ENCODE results near the gene SLC4A2.

Gene SLC4A2

GRCh38 chr7:151099486-151100211 lies 40.3 kb downstream of the SLC4A2 start:
- no peak for DNase-seq

- DNase-seq: no peak
Observed at GRCh38 chr7:151100921-151101320, 41.5 kb downstream of the SLC4A2 start.

GRCh38 chr7:151101621-151102396 lies 42.4 kb downstream of the SLC4A2 start:
- DNase-seq: no peak

- DNase-seq: no peak
Observed at GRCh38 chr7:151102991-151103390, 43.6 kb downstream of the SLC4A2 start.

DNA sequence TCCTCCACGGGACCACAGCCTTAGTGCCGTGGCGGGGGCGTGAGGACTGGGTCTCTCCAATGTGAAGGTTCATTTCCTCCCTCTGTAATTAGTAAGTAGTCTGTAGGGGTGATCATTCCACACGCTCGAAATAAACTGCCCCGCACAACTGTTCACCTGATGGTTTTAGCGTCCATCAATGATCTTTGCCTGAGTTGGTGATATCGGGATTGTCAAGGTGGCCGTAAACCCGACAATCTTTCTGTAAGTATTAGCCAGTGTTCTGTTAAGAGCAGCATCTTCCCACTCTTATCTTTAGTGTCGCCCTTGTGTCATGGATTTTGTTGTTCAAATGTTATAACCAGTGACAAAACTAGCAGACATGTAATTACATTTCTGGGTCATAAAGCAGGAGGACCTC lies 44.6 kb downstream of the SLC4A2 start:
- DNase-seq: no peak

DNA sequence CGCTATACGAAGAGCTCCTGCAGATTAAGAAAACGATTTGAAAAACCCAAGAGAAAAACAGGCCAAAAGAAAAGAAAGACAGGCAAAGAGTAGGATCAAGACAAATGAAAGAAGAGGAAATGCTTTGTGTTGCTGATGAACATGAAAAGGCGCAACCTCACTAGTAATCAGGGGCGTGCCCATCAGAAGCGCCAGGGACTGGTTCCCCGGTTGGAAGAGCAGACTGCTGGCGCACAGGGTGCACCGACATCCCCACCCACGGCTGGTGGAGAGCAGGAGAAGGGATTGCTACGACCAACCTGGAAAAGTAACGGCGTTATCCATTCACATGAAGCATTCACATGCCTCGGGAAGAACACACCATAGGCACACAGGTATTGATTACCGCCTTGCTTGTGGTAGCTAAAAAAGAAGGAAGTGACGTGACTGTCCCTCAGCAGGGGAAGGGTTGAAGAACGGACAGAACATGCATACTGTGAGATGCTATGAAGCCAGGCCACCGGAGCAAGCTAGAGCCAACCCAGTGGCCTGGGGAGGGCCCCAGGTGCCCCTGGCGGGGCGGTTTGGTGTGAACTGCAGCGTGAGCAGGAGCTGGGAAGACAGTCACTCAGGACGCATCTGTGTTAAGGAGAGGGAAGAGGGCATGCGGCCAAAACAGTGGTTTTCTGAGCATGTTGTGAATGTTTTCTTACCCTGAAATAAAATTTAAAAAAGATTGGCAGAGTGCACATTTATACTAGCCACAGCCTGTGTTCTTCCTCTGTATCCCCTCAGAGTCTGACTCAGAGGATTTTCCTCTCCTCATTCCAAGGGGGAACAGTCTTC lies 45.2 kb downstream of the SLC4A2 start:
- no peak for DNase-seq

- no peak for DNase-seq
Observed at GRCh38 chr7:151107882-151108281, 48.5 kb downstream of the SLC4A2 start.

DNA sequence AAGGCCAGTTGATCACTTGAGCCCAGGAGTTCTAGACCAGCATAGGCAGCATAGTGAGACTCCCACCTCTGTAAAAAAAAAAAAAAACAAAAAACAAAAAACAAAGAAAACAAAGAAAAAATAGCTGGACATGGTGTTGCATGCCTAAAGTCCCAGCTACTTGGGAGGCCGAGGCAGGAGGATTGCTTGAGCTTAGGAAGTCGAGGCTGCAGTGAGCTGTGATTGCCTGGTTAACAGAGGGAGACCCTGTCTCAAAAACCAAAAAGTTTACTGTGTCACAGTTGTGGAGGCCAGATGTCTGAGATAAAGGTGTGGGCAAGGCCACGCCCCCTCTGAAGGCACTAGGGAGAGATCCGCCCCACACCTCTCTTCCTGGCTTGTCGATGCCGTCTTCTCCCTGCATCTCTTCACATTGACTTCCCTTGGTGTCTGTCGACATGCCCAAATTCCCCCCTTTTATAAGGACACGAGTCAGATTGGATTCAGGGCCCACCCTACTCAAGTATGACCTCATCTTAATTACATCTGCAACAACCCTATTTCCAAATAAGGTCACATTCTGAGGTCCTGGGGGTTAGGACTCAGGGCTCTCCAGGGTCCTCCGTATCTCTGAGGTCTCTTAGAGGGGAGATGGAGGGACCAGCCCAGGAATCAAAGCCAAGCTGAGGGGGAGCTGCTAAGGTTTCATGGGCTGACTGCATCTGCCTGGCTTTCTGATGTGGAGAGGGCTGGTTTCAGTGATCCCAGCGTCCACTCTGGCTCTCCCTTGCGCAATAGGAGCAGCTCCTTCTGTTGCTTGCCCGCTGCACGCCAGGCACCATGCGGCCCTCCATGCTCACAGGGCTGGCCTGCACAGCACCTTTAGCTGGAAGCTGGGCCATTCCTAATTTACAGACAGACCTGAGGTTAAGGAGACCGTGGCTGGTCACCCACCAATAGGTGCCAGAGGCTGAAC lies 50.0 kb downstream of the SLC4A2 start:
- DNase-seq: no peak

- DNase-seq: no peak
Observed at GRCh38 chr7:151110236-151110940, 51.0 kb downstream of the SLC4A2 start.

GRCh38 chr7:151110941-151111645 lies 51.7 kb downstream of the SLC4A2 start:
- no peak for DNase-seq

DNA sequence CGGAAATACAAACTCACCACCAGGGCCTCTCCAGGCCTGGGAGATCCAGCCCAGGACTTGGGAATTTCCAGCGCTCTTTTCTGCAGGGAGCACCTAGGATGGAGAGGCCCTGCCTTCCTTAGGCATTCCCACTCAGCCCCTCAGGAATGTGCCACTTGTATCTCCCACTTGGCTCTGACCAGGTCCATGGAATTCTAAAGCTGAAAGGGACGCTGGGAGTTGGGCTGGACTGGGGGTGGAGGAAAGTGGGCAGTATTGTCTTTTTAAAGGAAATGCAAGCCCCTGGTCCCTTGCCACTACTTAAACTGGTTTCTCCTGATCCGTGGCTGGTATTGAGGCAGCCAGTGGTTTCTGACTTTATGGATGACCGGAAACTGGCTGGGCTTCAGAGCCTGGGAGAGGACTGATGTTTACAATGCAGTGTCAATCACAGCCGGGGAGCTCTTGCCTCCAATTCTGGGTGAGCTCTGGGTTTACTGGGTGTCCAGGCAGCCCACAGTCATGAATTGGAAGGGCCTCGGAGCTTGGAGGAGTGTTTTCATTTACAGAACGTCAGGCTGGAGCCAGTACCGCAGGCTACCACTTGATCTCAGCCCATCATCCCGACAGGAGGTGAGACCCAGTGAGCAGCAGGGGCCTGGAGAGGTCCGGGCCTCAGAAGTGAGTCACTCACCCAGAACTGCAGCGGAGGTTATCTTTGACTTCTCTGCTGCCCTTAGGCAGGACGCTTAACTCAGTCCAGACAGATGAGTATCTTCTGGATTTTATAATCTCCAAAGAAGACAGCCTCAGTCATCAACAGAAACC lies 54.2 kb downstream of the SLC4A2 start:
- DNase-seq: no peak

DNA sequence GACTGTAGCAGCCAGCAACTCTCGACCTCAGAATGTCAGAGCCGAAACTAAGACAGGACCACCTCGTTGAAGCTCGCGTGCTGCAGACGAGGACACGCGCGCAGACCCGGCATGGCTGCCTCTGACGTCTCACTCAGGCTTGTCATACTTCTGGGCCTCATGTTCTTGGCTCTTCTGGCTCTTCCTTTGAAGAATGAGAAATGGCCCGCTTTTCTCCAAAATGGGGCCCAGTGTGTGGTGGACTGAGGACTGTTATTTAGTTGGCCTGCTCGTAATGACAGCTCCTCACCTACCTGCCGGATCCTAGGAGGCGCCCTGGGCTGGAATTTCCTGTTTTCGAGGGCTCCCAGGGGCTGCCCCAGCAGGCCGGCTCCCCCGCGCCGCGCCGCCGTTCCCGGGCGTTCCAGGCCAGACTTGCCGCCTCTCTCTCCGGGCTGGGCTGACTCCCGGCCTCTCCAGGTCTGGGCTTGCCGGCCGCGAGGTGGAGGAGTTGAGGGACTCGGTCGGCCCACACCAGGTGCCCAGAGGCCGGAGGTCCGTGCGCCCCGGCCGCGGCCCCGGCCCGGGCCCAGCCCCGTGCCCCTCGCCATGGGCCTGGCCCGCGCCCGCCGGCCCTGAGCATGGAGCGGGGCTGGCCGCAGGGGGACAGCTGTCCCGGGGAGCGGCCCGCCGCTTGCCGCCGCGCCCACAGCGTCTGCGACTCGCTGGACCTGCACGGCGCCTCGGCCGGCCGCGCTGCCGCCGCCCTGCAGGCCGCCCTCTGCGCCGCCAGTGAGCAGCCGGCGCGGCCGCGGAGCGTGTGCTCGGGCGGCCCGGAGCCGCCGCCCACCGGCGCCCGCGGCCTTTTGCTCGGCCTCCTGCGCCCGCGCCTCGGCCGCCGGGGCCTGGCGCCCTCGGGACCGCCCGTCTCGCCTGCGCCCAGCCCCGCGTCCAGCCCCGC lies 55.0 kb downstream of the SLC4A2 start:
- no peak for DNase-seq

DNA sequence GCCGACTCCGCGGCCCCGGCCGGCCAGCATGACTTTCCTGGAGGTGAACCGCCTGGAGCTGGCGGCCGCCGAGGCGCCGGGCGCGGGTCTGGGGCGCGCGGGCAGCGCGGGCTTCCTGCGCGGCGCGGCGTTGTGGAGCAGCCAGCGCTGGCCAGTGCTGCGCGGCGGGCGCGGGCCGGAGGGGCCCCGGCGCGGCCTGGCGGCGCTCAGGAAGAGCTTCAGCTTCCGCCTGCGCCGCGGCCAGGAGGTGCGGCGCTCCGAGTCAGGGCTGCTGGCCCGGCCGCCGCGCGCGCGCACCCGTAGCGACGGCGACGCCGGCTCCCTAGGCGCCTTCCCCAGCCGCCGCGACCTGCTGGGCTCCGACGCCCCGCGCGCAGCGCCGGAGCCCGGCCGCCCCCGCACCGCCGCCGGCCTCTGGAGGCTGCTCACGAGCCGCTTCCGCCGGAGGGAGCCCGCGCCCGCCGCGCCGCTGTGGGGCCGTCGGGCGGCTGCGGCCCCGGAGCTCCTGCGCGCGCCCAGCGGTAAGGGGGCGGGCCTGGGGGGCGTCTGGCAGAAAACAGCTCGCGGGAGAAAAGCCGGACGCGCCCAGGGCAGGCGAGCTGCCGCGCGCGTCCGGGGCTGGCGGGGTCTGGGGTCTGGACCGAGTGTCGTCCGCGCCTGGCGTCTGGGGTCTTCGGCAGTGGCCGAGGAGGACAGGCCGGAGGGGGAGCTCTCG lies 55.9 kb downstream of the SLC4A2 start:
- DNase-seq: no peak

DNA sequence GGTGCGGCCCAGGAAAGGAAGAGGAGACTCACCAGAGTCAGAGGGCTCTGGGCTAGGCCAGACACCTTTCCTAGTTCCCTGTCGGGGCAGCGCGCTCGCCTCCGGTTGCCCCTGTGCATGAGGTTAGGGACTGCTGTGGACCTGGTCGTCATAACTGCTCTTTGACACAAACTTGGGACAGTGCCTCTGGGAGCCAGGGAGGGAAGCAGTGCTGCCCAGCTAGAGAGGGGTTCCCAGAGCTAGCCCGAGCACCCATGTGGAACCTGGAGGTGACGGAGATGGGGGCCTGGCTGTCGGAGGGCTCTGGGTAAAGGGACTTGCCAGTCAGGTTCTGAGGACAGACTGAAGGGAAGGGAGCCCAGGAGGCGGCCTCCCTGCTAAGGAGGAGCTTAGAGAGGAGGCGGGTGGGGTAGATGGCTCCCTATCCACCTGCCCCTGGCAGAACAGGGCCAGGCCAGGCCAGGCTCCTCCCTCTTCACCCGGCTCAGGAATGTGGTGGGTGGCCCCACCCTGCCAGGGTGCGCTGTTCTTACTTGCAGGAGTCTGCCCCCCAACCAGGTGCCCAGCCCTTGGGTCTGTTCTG lies 56.5 kb downstream of the SLC4A2 start:
- DNase-seq: no peak

DNA sequence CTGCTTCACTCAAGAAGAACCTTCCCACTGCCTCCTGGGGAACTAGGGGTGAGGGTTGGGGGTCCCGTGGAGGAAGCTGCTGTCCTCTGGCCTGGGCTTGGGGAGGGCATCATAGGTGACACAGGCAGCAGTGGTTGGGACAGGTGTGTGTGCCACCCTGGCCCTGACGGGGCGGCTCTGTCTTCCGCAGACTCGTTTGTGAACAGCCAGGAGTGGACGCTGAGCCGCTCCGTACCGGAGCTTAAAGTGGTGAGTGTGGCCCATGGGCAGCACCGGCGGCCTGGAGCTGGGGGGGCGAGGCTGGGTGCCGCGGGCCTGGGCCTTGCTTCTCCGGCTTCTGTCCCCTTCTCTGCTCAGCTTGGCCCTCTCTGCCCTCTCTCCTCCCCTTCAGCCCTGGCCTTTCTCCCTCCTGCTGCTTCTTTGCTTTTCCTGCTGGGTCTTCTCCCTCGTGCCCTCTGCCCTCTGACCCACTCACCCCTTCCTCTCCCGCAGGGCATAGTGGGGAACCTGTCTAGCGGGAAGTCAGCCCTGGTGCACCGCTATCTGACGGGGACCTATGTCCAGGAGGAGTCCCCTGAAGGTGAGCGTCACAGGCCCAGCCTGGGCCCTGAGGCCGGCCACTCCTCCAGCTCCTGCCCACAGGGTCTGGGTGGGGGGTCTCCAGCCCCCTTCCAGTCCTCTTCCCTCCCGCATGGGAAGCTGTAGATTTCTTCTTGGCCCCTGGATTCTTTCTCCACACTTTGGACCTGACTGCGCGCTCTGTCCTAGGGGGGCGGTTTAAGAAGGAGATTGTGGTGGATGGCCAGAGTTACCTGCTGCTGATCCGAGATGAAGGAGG lies 57.4 kb downstream of the SLC4A2 start:
- no peak for DNase-seq

DNA sequence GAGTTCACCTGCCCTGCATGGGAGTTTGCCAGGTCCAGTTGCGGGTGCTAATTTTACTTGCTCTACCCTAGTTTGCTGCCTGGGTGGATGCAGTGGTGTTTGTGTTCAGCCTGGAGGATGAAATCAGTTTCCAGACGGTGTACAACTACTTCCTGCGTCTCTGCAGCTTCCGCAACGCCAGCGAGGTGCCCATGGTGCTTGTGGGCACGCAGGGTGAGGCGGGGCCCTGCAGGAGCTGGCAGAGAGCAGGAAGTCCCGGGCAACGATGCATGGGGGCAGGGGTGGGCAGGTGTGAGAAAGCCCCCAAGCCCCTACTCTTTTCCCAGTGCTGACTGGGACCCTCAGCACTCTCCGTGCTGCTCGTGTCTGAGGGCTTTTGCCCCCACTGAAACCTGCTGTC lies 58.2 kb downstream of the SLC4A2 start:
- DNase-seq: no peak
